Gastroesophageal sphincter (tissue), 4 donors: ENCODE measurements around the gene SNRPE. TPM values are rescaled to one million over a fixed set of nuclear protein-coding genes. Genes with fewer than 3 reads are reported as not detected.

Experiments
- ATAC-seq: fragments of 150-250 bp; one replicate; pipeline ENCODE4 v1.9.1; 2016; ENCODE audit warnings: mild to moderate bottlenecking, moderate library complexity
- H3K27ac ChIP-seq, 4 donors: fragments of 200-600 bp; sonication (generic) in 3 of 4; 1 replicate in 3 of 4; 2 replicates in 1 of 4; pipeline ENCODE4 v1.5.1; 2016 to 2019
- H3K27me3 ChIP-seq: fragments of 200-600 bp; sonication (generic); one replicate; pipeline ENCODE4 v1.5.1; 2019
- H3K36me3 ChIP-seq, 2 donors: fragments of 200-600 bp; sonication (generic); one replicate each; pipeline ENCODE4 v1.5.1; 2019; ENCODE audit warnings: control low read depth in 1 of 2
- H3K4me1 ChIP-seq, 3 donors: fragments of 200-600 bp; sonication (generic); 1 replicate in 2 of 3; 2 replicates in 1 of 3; pipeline ENCODE4 v1.5.1; 2016 to 2019; ENCODE audit warnings: control low read depth in 2 of 3
- H3K4me3 ChIP-seq, 2 donors: fragments of 200-600 bp; sonication (generic); one replicate each; pipeline ENCODE4 v1.5.1; 2019; ENCODE audit warnings: mild to moderate bottlenecking in 1 of 2, moderate library complexity in 1 of 2
- H3K9me3 ChIP-seq, 3 donors: fragments of 200-600 bp; sonication (generic); one replicate each; pipeline ENCODE4 v1.5.1; 2017 to 2019; ENCODE audit warnings: control low read depth in 2 of 3
- CTCF ChIP-seq, 4 experiments: fragments of 200-600 bp in 2 of 4; fragments of 450-650 bp in 2 of 4; sonication (generic) in 1 of 4; IDR thresholded peaks; one replicate each; pipeline ENCODE4 v1.5.1; 2017 to 2019; ENCODE audit warnings: antibody characterized with exemption in 4 of 4, mild to moderate bottlenecking in 2 of 4, moderate library complexity in 2 of 4
- EP300 ChIP-seq: sonication (generic); formaldehyde crosslinking; IDR thresholded peaks from one replicate; pipeline ENCODE4 v1.6.1; 2017; ENCODE audit warnings: antibody characterized with exemption, mild to moderate bottlenecking
- POLR2A ChIP-seq, 2 donors: fragments of 450-650 bp; IDR thresholded peaks; one replicate each; pipeline ENCODE4 v1.6.1; 2017; ENCODE audit warnings: antibody characterized with exemption in 2 of 2, mild to moderate bottlenecking in 2 of 2, moderate library complexity in 1 of 2
- POLR2AphosphoS5 ChIP-seq: sonication (generic); formaldehyde crosslinking; IDR thresholded peaks from one replicate; pipeline ENCODE4 v1.6.1; 2017; ENCODE audit warnings: antibody characterized with exemption
- WGBS, 2 donors: methylation state at CpG; one replicate each; pipeline ENCODE4 v1.1.5; 2018; ENCODE audit warnings: low coverage in 1 of 2; 5-methylcytosine and 5-hydroxymethylcytosine counted together
- total RNA-seq, 4 donors: library from RNA; depleted of rRNA; stranded (reverse); fragments of >200 nt; gene quantifications; one replicate each; pipeline ENCODE4 v1.1.0, GENCODE V29; 2016

The SNRPE gene
- 10 to 100 TPM; 18.9 to 46.7 (median 28.5) TPM for total RNA-seq

- peaks cover 5 to 36% (median 15%) of the 10 kb centered on the region in 3 donors for H3K4me1 ChIP-seq
- H3K27ac ChIP-seq, result peak within 1 kb of the TSS in 3 of 4 donors; percentile 56 to 76 (median 76)
- peak; percentile 98 for ATAC-seq
- peak; percentile 26 to 34 for TF ChIP-seq POLR2A (IDR thresholded peaks at IDR 0.05)
- TF ChIP-seq CTCF (IDR thresholded peaks at IDR 0.05), result peak; percentile 76 to 95 (median 93)
- no peak for TF ChIP-seq EP300
- peak; percentile 87 for TF ChIP-seq POLR2AphosphoS5
- H3K27me3 ChIP-seq, result no peaks in the 10 kb centered on the region
- 0 to 1% methylated on average over 26 to 34 of the region's 48 CpGs for WGBS, 2 donors
- peak within 1 kb of the TSS; percentile 72 to 93 for H3K4me3 ChIP-seq
- H3K36me3 ChIP-seq, result peaks cover 0 to 29% of the 10 kb centered on the region in 2 donors
- no peaks in the 10 kb centered on the region for H3K9me3 ChIP-seq
These were observed at the start of gene SNRPE for GRCh38 chr1:203861379-203862184. TSS of gene SNRPE (plus strand) at chr1:203861599. CDS start at chr1:203861660, 61 bp downstream.

GRCh38 chr1:203813581-203814341 is 47.6 kb upstream of the SNRPE start:
- WGBS, 2 donors, result 92 to 100% methylated on average over 1 to 2 of the region's 2 CpGs

GRCh38 chr1:203818399-203818798 is 43.0 kb upstream of the SNRPE start:
- Histone ChIP-seq H3K27ac (no peak overlapping the region), H3K4me3 (no peak overlapping the region), H3K4me1 (peaks cover 0 to 14% (median 0%) of the 10 kb centered on the region in 3 donors), H3K9me3 (no peaks in the 10 kb centered on the region), H3K36me3 (peaks cover 5 to 87% of the 10 kb centered on the region in 2 donors), H3K27me3 (no peaks in the 10 kb centered on the region)
- TF ChIP-seq CTCF (IDR thresholded peaks at IDR 0.05) (no peak), POLR2A (IDR thresholded peaks at IDR 0.05) (no peak), POLR2AphosphoS5 (no peak), EP300 (no peak)
- ATAC-seq, result no peak
- WGBS, 2 donors, result 78 to 90% methylated on average over 3 to 6 of the region's 6 CpGs

More at GRCh38 chr1:203813581-203814341, 47.6 kb upstream of the SNRPE start:
- H3K27me3 ChIP-seq, result no peaks in the 10 kb centered on the region
- no peaks in the 10 kb centered on the region for H3K9me3 ChIP-seq
- H3K36me3 ChIP-seq, result peaks cover 0 to 54% of the 10 kb centered on the region in 2 donors
- no peak overlapping the region for H3K27ac ChIP-seq
- H3K4me3 ChIP-seq, result no peak overlapping the region
- no peak for ATAC-seq
- peaks cover 0 to 20% (median 0%) of the 10 kb centered on the region in 3 donors for H3K4me1 ChIP-seq
- TF ChIP-seq POLR2AphosphoS5, result no peak
- no peak for TF ChIP-seq POLR2A (IDR thresholded peaks at IDR 0.05)
- no peak for TF ChIP-seq CTCF (IDR thresholded peaks at IDR 0.05)
- TF ChIP-seq EP300, result no peak

- WGBS, 2 donors, result 67% methylated on average over 1 of the region's 1 CpG; no CpG with 5 or more reads in 1 of the 2 donors
- Histone ChIP-seq H3K36me3 (peaks cover 7 to 71% of the 10 kb centered on the region in 2 donors), H3K4me1 (peaks cover 0 to 12% (median 0%) of the 10 kb centered on the region in 3 donors), H3K27ac (no peak overlapping the region), H3K9me3 (no peaks in the 10 kb centered on the region), H3K4me3 (no peak overlapping the region), H3K27me3 (no peaks in the 10 kb centered on the region)
- no peak for ATAC-seq
- TF ChIP-seq POLR2AphosphoS5 (no peak), EP300 (no peak), CTCF (IDR thresholded peaks at IDR 0.05) (no peak), POLR2A (IDR thresholded peaks at IDR 0.05) (no peak)
These were observed 38.1 kb upstream of the SNRPE start for GRCh38 chr1:203823306-203823705.
